OCI-LY7 (cell line): ENCODE measurements around the gene LSM14B. TPM values are rescaled to one million over a fixed set of nuclear protein-coding genes. Genes with fewer than 3 reads are reported as not detected.

Experiments used
- BruUV-seq: library from RNA; stranded (reverse); fragments of 400-500 nt; replicated peaks from 2 replicates; lab custom pipeline; 2021; lab: Mats Ljungman, UMichigan
- CTCF ChIA-PET: fragments of 300-600 bp; sonication (Branson Sonifier 250); formaldehyde crosslinking; loops from one replicate; lab custom pipeline; 2022; ENCODE audit warnings: antibody characterized with exemption; ENCODE audit not compliant: unreplicated experiment; lab: Charles Lee
- POLR2A ChIA-PET: fragments of 300-600 bp; sonication (Branson Sonifier 250); formaldehyde crosslinking; loops from one replicate; lab custom pipeline; 2022; ENCODE audit warnings: antibody characterized with exemption; lab: Charles Lee
- DNase-seq: peaks from one replicate; pipeline ENCODE4 v3.0.0-alpha.2; 2015; ENCODE audit warnings: low spot score
- H2AFZ ChIP-seq: fragments of 200-600 bp; sonication (generic), shearing (Covaris generic); 2 replicates; pipeline ENCODE4 v1.6.1; 2014; ENCODE audit warnings: mild to moderate bottlenecking, antibody characterized with exemption, low read length, moderate library complexity
- H3K27ac ChIP-seq: fragments of 200-600 bp; sonication (generic); 2 replicates; pipeline ENCODE4 v1.5.1; 2014; ENCODE audit warnings: mixed run types, low read depth, mild to moderate bottlenecking, moderate library complexity, low read length, inconsistent platforms; ENCODE audit not compliant: poor library complexity, severe bottlenecking
- H3K36me3 ChIP-seq: fragments of 200-600 bp; sonication (generic); 2 replicates; pipeline ENCODE4 v1.6.1; 2014; ENCODE audit warnings: mild to moderate bottlenecking, antibody characterized with exemption, low read length, moderate library complexity, mixed read lengths; ENCODE audit not compliant: insufficient read depth
- H3K4me1 ChIP-seq: fragments of 200-600 bp; sonication (generic); 2 replicates; pipeline ENCODE4 v1.5.1; 2014; ENCODE audit warnings: mild to moderate bottlenecking, low read length; ENCODE audit not compliant: insufficient read depth, poor library complexity, severe bottlenecking
- H3K4me2 ChIP-seq: fragments of 200-600 bp; sonication (generic); 2 replicates; pipeline ENCODE4 v1.6.1; 2014; ENCODE audit warnings: mild to moderate bottlenecking, low read length
- H3K4me3 ChIP-seq: fragments of 200-600 bp; sonication (generic); 2 replicates; pipeline ENCODE4 v1.5.1; 2014; ENCODE audit warnings: mild to moderate bottlenecking, low read depth, low read length; ENCODE audit not compliant: poor library complexity, severe bottlenecking
- H3K79me2 ChIP-seq: fragments of 200-600 bp; sonication (generic); 2 replicates; pipeline ENCODE4 v1.6.1; 2016; ENCODE audit warnings: low read depth, mild to moderate bottlenecking, low read length, moderate library complexity, mixed read lengths; ENCODE audit not compliant: insufficient read depth
- H3K9me2 ChIP-seq: fragments of 200-600 bp; sonication (generic); 2 replicates; pipeline ENCODE4 v1.6.1; 2016; ENCODE audit warnings: mild to moderate bottlenecking, low read length, mixed read lengths; ENCODE audit not compliant: insufficient read depth
- H3K9me3 ChIP-seq: fragments of 200-600 bp; sonication (generic); 2 replicates; pipeline ENCODE4 v1.6.1; 2014; ENCODE audit warnings: mild to moderate bottlenecking, mixed run types, low read length, mixed read lengths
- H4K20me1 ChIP-seq: fragments of 200-600 bp; sonication (generic); 2 replicates; pipeline ENCODE4 v1.6.1; 2014; ENCODE audit warnings: mild to moderate bottlenecking, antibody characterized with exemption, low read length, moderate library complexity, mixed read lengths; ENCODE audit not compliant: insufficient read depth
- EZH2phosphoT487 ChIP-seq: fragments of 200-600 bp; sonication (generic); IDR thresholded peaks from 2 replicates; pipeline ENCODE4 v1.6.1; 2018; ENCODE audit warnings: low read depth, borderline replicate concordance, mild to moderate bottlenecking, mixed run types, antibody characterized with exemption, low read length, moderate library complexity, mixed read lengths
- intact Hi-C: fragments of 100-400 bp; cut with micrococcal nuclease; formaldehyde crosslinking; loops from one replicate; pipeline ENCODE4 v1.10.0; 2022; ENCODE audit not compliant: unreplicated experiment
- total RNA-seq, 2 experiments: library from RNA; depleted of rRNA in 1 of 2; stranded (reverse); fragments of >200 nt in 1 of 2; shearing (Covaris generic) in 1 of 2; gene quantifications; 2 replicates each; pipeline ENCODE4 v1.2.3, GENCODE V29; 2014 to 2022
- TF ChIP-seq, protein P1 (sequence below): fragments of 200-600 bp; sonication (generic); conservative IDR thresholded peaks from 2 replicates; pipeline ENCODE4 v1.5.1; 2014; ENCODE audit warnings: mild to moderate bottlenecking, antibody characterized with exemption, low read length, moderate library complexity, mixed read lengths

The LSM14B gene
- total RNA-seq, 2 experiments from 2014 or later = 44.7 to 53.7 TPM

DNA sequence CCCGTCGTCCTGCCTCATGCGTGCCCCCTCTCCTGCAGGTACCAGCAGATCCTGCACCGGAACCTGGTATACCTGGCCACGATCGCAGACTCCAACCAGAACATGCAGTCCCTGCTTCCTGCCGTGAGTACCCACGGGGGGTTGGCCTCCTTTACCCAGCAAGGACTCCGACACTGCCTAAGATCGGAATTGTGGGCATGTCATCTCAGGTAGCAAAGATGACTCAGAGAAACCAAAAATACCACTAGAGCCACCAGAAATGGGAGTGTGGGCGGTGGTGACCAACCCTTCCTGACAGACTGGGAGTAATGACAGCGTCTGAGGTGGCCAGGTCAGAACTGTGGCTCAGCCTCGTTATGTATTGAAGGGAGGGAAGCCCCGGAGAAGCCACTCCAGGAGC is 37.6 kb downstream of the LSM14B start:
- DNase-seq = no peak
- no peaks in the 10 kb centered on the region for H3K9me2 ChIP-seq
- TF ChIP-seq EZH2phosphoT487 = no peak
- TF ChIP-seq, protein P1, sequence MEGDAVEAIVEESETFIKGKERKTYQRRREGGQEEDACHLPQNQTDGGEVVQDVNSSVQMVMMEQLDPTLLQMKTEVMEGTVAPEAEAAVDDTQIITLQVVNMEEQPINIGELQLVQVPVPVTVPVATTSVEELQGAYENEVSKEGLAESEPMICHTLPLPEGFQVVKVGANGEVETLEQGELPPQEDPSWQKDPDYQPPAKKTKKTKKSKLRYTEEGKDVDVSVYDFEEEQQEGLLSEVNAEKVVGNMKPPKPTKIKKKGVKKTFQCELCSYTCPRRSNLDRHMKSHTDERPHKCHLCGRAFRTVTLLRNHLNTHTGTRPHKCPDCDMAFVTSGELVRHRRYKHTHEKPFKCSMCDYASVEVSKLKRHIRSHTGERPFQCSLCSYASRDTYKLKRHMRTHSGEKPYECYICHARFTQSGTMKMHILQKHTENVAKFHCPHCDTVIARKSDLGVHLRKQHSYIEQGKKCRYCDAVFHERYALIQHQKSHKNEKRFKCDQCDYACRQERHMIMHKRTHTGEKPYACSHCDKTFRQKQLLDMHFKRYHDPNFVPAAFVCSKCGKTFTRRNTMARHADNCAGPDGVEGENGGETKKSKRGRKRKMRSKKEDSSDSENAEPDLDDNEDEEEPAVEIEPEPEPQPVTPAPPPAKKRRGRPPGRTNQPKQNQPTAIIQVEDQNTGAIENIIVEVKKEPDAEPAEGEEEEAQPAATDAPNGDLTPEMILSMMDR = no peak
- no peak overlapping the region for H3K4me3 ChIP-seq
- H3K4me1 ChIP-seq = no peaks in the 10 kb centered on the region
- H3K36me3 ChIP-seq = peaks cover 5% of the 10 kb centered on the region; the same call in 1 of the 2 replicates
- intact Hi-C loops = loop anchor here (5.0 kb wide), 1 partner anchor 148 kb away; no protein-coding TSS in a partner anchor
- no TSS peak for BruUV-seq
- no peak overlapping the region for H3K27ac ChIP-seq
- H4K20me1 ChIP-seq = no peaks in the 10 kb centered on the region
- POLR2A ChIA-PET = no interaction called here
- H2AFZ ChIP-seq = no peak overlapping the region
- CTCF ChIA-PET = no interaction called here
- no peaks in the 10 kb centered on the region for H3K79me2 ChIP-seq
- H3K4me2 ChIP-seq = no peak overlapping the region
- H3K9me3 ChIP-seq = no peaks in the 10 kb centered on the region

- no peak overlapping the region for H3K4me3 ChIP-seq
- peaks cover 5% of the 10 kb centered on the region; the same call in 1 of the 2 replicates for H3K36me3 ChIP-seq
- no peaks in the 10 kb centered on the region for H4K20me1 ChIP-seq
- H3K4me1 ChIP-seq = no peaks in the 10 kb centered on the region
- TF ChIP-seq, protein P1 = no peak
- no peak for TF ChIP-seq EZH2phosphoT487
- no peaks in the 10 kb centered on the region for H3K9me2 ChIP-seq
- no peaks in the 10 kb centered on the region for H3K79me2 ChIP-seq
- intact Hi-C loops = no loop called here
- H3K9me3 ChIP-seq = no peaks in the 10 kb centered on the region
- DNase-seq = no peak
- no TSS peak for BruUV-seq
- CTCF ChIA-PET = no interaction called here
- no peak overlapping the region for H3K27ac ChIP-seq
- no peak overlapping the region for H3K4me2 ChIP-seq
- POLR2A ChIA-PET = no interaction called here
- no peak overlapping the region for H2AFZ ChIP-seq
Observed at GRCh38 chr20:62160253-62160652, 38.0 kb downstream of the LSM14B start.

- no peaks in the 10 kb centered on the region for H3K9me3 ChIP-seq
- DNase-seq = no peak
- H2AFZ ChIP-seq = no peak overlapping the region
- H3K27ac ChIP-seq = no peak overlapping the region
- H3K4me1 ChIP-seq = no peaks in the 10 kb centered on the region
- intact Hi-C loops = no loop called here
- TF ChIP-seq, protein P1 = no peak
- no peak for TF ChIP-seq EZH2phosphoT487
- no peaks in the 10 kb centered on the region for H3K79me2 ChIP-seq
- CTCF ChIA-PET = no interaction called here
- H3K4me3 ChIP-seq = no peak overlapping the region
- no TSS peak for BruUV-seq
- H3K9me2 ChIP-seq = no peaks in the 10 kb centered on the region
- POLR2A ChIA-PET = no interaction called here
- no peaks in the 10 kb centered on the region for H4K20me1 ChIP-seq
- peaks cover 9% of the 10 kb centered on the region for H3K36me3 ChIP-seq
- H3K4me2 ChIP-seq = no peak overlapping the region
Observed at GRCh38 chr20:62160876-62161275, 38.6 kb downstream of the LSM14B start.
